ENCODE data around the gene MBD1.
A peak's percentile ranks its signal among the peaks of the same experiment; 100 is the strongest.
"Not testable (repeated sequence)": the region's sequence is repeated elsewhere in the genome, so short reads cannot be mapped to it uniquely, and the experiment has no call there.

The MBD1 gene

DNA sequence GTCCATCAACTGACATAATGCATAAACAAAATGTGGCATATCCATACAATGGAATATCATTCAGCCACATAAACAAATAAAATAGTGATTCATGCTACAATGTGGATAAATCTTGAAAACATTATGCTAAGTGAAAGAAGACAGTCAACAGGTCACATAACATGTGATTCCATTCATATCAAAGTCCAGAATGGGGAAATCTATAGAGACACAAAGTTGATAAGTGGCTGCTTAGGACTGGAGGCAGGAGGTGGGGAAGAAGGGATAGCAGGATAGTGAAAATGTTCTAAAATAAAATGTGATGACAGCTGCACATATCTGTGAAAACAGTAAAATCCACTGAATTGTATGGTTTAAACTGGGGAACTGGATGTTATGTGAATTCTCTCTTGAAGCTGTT lies 33.8 kb downstream of the MBD1 start:
- Histone ChIP-seq H3K79me2 (ENCODE audit: control insufficient read depth, insufficient read depth, low read length, poor library complexity) (no peaks in the 10 kb centered on the region), H3K23ac (ENCODE audit: low read length) (no peak overlapping the region), H3K14ac (ENCODE audit: low read length) (no peak overlapping the region), H3K4ac (ENCODE audit: low read depth, low read length) (no peak overlapping the region), H3K9ac (ENCODE audit: low read length) (no peak overlapping the region), H3K4me1 (ENCODE audit: control insufficient read depth in 1 of 2, insufficient read depth in 2 of 2, low read length in 2 of 2) (no peaks in the 10 kb centered on the region), H3K4me3 (ENCODE audit: low read depth, low read length) (no peak overlapping the region), H3K27ac (ENCODE audit: low read depth, low read length) (no peak overlapping the region), H3K36me3 (ENCODE audit: control insufficient read depth in 1 of 2, insufficient read depth in 2 of 2, low read length in 2 of 2) (no peaks in the 10 kb centered on the region), H4K8ac (ENCODE audit: low read depth, low read length) (no peak overlapping the region), H2BK120ac (ENCODE audit: insufficient read depth, low read length, poor library complexity) (no peak overlapping the region), H2AK5ac (ENCODE audit: low read length) (no peak overlapping the region), H2BK12ac (ENCODE audit: low read length) (no peak overlapping the region), H4K12ac (ENCODE audit: low read depth, low read length) (no peak overlapping the region), H2BK5ac (ENCODE audit: low read depth, low read length, poor library complexity) (no peak overlapping the region), H3K18ac (ENCODE audit: low read length) (no peak overlapping the region), H2AFZ (ENCODE audit: insufficient read depth, low read length, poor library complexity) (no peak overlapping the region), H3K27me3 (ENCODE audit: insufficient read depth, low read length) (no peaks in the 10 kb centered on the region), H3K4me2 (ENCODE audit: low read length) (no peak overlapping the region), H3K9me3 (ENCODE audit: insufficient read depth, low read depth, low read length) (no peaks in the 10 kb centered on the region), H3K79me1 (ENCODE audit: low read length) (no peaks in the 10 kb centered on the region), H4K91ac (ENCODE audit: low read depth, low read length) (no peak overlapping the region)
- DNase-seq = no peak

GRCh38 chr18:50241768-50242167 lies 39.6 kb downstream of the MBD1 start:
- H3K14ac ChIP-seq (ENCODE audit: low read length); H3K27me3 ChIP-seq (ENCODE audit: insufficient read depth, low read length); H3K79me2 ChIP-seq (ENCODE audit: control insufficient read depth, insufficient read depth, low read length, poor library complexity); H2AFZ ChIP-seq (ENCODE audit: insufficient read depth, low read length, poor library complexity); H3K27ac ChIP-seq (ENCODE audit: low read depth, low read length); H4K91ac ChIP-seq (ENCODE audit: low read depth, low read length); H4K12ac ChIP-seq (ENCODE audit: low read depth, low read length); H3K9me3 ChIP-seq (ENCODE audit: insufficient read depth, low read depth, low read length); H3K79me1 ChIP-seq (ENCODE audit: low read length); H2AK5ac ChIP-seq (ENCODE audit: low read length); H4K8ac ChIP-seq (ENCODE audit: low read depth, low read length); H3K36me3 ChIP-seq (ENCODE audit: control insufficient read depth in 1 of 2, insufficient read depth in 2 of 2, low read length in 2 of 2); H2BK120ac ChIP-seq (ENCODE audit: insufficient read depth, low read length, poor library complexity); H3K4me1 ChIP-seq (ENCODE audit: control insufficient read depth in 1 of 2, insufficient read depth in 2 of 2, low read length in 2 of 2); H2BK5ac ChIP-seq (ENCODE audit: low read depth, low read length, poor library complexity); H3K4me3 ChIP-seq (ENCODE audit: low read depth, low read length); H3K23ac ChIP-seq (ENCODE audit: low read length); H3K4ac ChIP-seq (ENCODE audit: low read depth, low read length); H2BK12ac ChIP-seq (ENCODE audit: low read length); H3K4me2 ChIP-seq (ENCODE audit: low read length); H3K9ac ChIP-seq (ENCODE audit: low read length); H3K18ac ChIP-seq (ENCODE audit: low read length): not testable (repeated sequence)
- DNase-seq = peak; percentile 65 to 81
- WGBS (ENCODE audit: extremely low coverage, insufficient coverage, insufficient read length) = no CpG with 5 or more reads among the region's 8 CpGs

DNA sequence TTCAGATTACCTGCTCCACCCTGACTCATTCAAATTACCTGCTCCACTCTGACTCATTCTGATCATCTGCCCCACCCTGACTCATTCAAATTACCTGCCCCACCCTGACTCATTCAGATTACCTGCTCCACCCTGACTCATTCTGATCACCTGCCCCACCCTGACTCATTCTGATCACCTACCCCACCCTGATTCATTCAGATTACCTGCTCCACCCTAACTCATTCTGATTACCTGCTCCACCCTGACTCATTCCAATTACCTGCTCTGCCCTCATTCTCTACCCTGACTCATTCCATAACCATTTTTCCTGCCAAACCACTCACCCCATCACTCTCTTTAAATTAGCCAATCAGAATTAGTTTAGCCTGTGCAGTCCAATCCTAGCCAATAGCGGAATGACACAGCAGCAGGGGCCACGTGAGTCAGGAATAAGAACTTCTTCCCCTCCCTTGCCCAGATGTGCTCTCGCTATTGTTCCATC lies 41.2 kb downstream of the MBD1 start:
- Histone ChIP-seq H2AK5ac (ENCODE audit: low read length) (no peak overlapping the region), H3K79me1 (ENCODE audit: low read length) (no peaks in the 10 kb centered on the region), H3K27me3 (ENCODE audit: insufficient read depth, low read length) (no peaks in the 10 kb centered on the region), H3K27ac (ENCODE audit: low read depth, low read length) (no peak overlapping the region), H4K91ac (ENCODE audit: low read depth, low read length) (no peak overlapping the region), H3K9ac (ENCODE audit: low read length) (no peak overlapping the region), H3K4me1 (ENCODE audit: control insufficient read depth in 1 of 2, insufficient read depth in 2 of 2, low read length in 2 of 2) (no peaks in the 10 kb centered on the region), H3K4me2 (ENCODE audit: low read length) (no peak overlapping the region), H2AFZ (ENCODE audit: insufficient read depth, low read length, poor library complexity) (no peak overlapping the region), H3K4me3 (ENCODE audit: low read depth, low read length) (no peak overlapping the region), H4K12ac (ENCODE audit: low read depth, low read length) (no peak overlapping the region), H4K8ac (ENCODE audit: low read depth, low read length) (no peak overlapping the region), H3K9me3 (ENCODE audit: insufficient read depth, low read depth, low read length) (peaks cover 2% of the 10 kb centered on the region), H2BK12ac (ENCODE audit: low read length) (no peak overlapping the region), H2BK120ac (ENCODE audit: insufficient read depth, low read length, poor library complexity) (no peak overlapping the region), H3K18ac (ENCODE audit: low read length) (no peak overlapping the region), H3K79me2 (ENCODE audit: control insufficient read depth, insufficient read depth, low read length, poor library complexity) (no peaks in the 10 kb centered on the region), H2BK5ac (ENCODE audit: low read depth, low read length, poor library complexity) (no peak overlapping the region), H3K36me3 (ENCODE audit: control insufficient read depth in 1 of 2, insufficient read depth in 2 of 2, low read length in 2 of 2) (no peaks in the 10 kb centered on the region), H3K23ac (ENCODE audit: low read length) (no peak overlapping the region), H3K14ac (ENCODE audit: low read length) (no peak overlapping the region), H3K4ac (ENCODE audit: low read depth, low read length) (no peak overlapping the region)
- peak; percentile 85 to 86 for DNase-seq
- no CpG with 5 or more reads among the region's 3 CpGs for WGBS (ENCODE audit: extremely low coverage, insufficient coverage, insufficient read length)

DNA sequence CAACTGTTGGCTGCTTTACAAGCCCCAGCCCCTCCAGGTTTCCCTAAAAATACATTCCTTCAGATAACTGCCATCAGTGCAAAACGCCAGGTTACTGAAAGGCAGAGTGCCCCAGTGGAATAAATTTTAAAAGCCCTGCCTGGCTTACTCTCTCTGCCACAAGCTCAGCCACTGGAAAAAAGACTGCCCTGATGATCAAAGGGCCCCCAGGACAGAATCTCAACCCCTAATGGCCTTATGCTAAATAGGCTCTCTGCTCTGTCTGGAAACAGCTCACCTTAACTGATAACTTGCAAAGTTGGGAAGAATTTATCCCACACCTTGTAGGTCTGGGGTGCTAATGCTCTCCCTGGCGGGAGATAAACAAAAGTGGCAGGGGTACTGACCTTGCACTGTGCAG lies 48.9 kb downstream of the MBD1 start:
- no CpG with 5 or more reads among the region's 2 CpGs for WGBS (ENCODE audit: extremely low coverage, insufficient coverage, insufficient read length)
- Histone ChIP-seq H3K4me3 (ENCODE audit: low read depth, low read length) (no peak overlapping the region), H2BK5ac (ENCODE audit: low read depth, low read length, poor library complexity) (no peak overlapping the region), H3K23ac (ENCODE audit: low read length) (no peak overlapping the region), H2AFZ (ENCODE audit: insufficient read depth, low read length, poor library complexity) (no peak overlapping the region), H4K8ac (ENCODE audit: low read depth, low read length) (no peak overlapping the region), H2BK120ac (ENCODE audit: insufficient read depth, low read length, poor library complexity) (no peak overlapping the region), H3K27ac (ENCODE audit: low read depth, low read length) (no peak overlapping the region), H3K4me1 (ENCODE audit: control insufficient read depth in 1 of 2, insufficient read depth in 2 of 2, low read length in 2 of 2) (peaks cover 0 to 2% of the 10 kb centered on the region in 2 experiments), H3K9me3 (ENCODE audit: insufficient read depth, low read depth, low read length) (peaks cover 1% of the 10 kb centered on the region), H3K79me1 (ENCODE audit: low read length) (no peaks in the 10 kb centered on the region), H3K36me3 (ENCODE audit: control insufficient read depth in 1 of 2, insufficient read depth in 2 of 2, low read length in 2 of 2) (no peaks in the 10 kb centered on the region), H2BK12ac (ENCODE audit: low read length) (no peak overlapping the region), H3K4ac (ENCODE audit: low read depth, low read length) (no peak overlapping the region), H3K27me3 (ENCODE audit: insufficient read depth, low read length) (no peaks in the 10 kb centered on the region), H2AK5ac (ENCODE audit: low read length) (no peak overlapping the region), H4K91ac (ENCODE audit: low read depth, low read length) (no peak overlapping the region), H4K12ac (ENCODE audit: low read depth, low read length) (no peak overlapping the region), H3K14ac (ENCODE audit: low read length) (no peak overlapping the region), H3K18ac (ENCODE audit: low read length) (no peak overlapping the region), H3K4me2 (ENCODE audit: low read length) (no peak overlapping the region), H3K79me2 (ENCODE audit: control insufficient read depth, insufficient read depth, low read length, poor library complexity) (no peaks in the 10 kb centered on the region), H3K9ac (ENCODE audit: low read length) (no peak overlapping the region)
- no peak for DNase-seq
